BLaER1 treated with 17β-estradiol and CSF1 and Interleukin-3, amounts not matched to agents 10 nM and 100 nM (cell line): ENCODE measurements around the gene GPR89A.

Source experiments
- H3K27ac ChIP-seq, 11 experiments: shearing (Covaris generic); formaldehyde crosslinking; 2 replicates each; pipeline ENCODE4 v1.8.1; 2022
- H3K27me3 ChIP-seq, 11 experiments: shearing (Covaris generic); formaldehyde crosslinking; 2 replicates each; pipeline ENCODE4 v1.8.1; 2022
- H3K36me3 ChIP-seq, 11 experiments: shearing (Covaris generic); formaldehyde crosslinking; 2 replicates each; pipeline ENCODE4 v1.8.1; 2022
- H3K4me1 ChIP-seq, 10 experiments: shearing (Covaris generic); formaldehyde crosslinking; 2 replicates each; pipeline ENCODE4 v1.8.1; 2022
- H3K4me2 ChIP-seq, 11 experiments: shearing (Covaris generic); formaldehyde crosslinking; 2 replicates each; pipeline ENCODE4 v1.8.1; 2022
- H3K4me3 ChIP-seq, 10 experiments: shearing (Covaris generic); formaldehyde crosslinking; 2 replicates each; pipeline ENCODE4 v1.8.1; 2022
- H3K9ac ChIP-seq, 11 experiments: shearing (Covaris generic); formaldehyde crosslinking; 2 replicates each; pipeline ENCODE4 v1.8.1; 2022
- H3K9me3 ChIP-seq, 11 experiments: shearing (Covaris generic); formaldehyde crosslinking; replicated peaks in 1 of 11; 2 replicates each; pipeline ENCODE4 v1.8.1; 2022
- H4K20me1 ChIP-seq, 11 experiments: shearing (Covaris generic); formaldehyde crosslinking; 2 replicates each; pipeline ENCODE4 v1.8.1; 2022
- Cebpa-rat ChIP-seq, 11 experiments: shearing (Covaris generic); IDR thresholded peaks; 2 replicates each; pipeline ENCODE4 v1.8.1; 2022

The GPR89A gene

GRCh38 chr1:145702826-145703225, 95.0 kb downstream of the GPR89A start:
- Histone ChIP-seq H3K9me3 (no peaks in the 10 kb centered on the region), H4K20me1 (no peaks in the 10 kb centered on the region), H3K4me2 (no peak overlapping the region), H3K36me3 (no peaks in the 10 kb centered on the region), H3K4me1 (no peaks in the 10 kb centered on the region), H3K27ac (no peak overlapping the region), H3K4me3 (no peak overlapping the region), H3K9ac (no peak overlapping the region), H3K27me3 (no peaks in the 10 kb centered on the region)
- TF ChIP-seq Cebpa-rat (IDR thresholded peaks at IDR 0.05): no peak

GRCh38 chr1:145705622-145706021, 97.8 kb downstream of the GPR89A start:
- Histone ChIP-seq H3K36me3 (no peaks in the 10 kb centered on the region), H3K4me2 (no peak overlapping the region), H3K9me3 (no peaks in the 10 kb centered on the region), H3K9ac (no peak overlapping the region), H3K4me3 (no peak overlapping the region), H3K27ac (no peak overlapping the region), H4K20me1 (no peaks in the 10 kb centered on the region), H3K27me3 (no peaks in the 10 kb centered on the region), H3K4me1 (no peaks in the 10 kb centered on the region)
- no peak for TF ChIP-seq Cebpa-rat (IDR thresholded peaks at IDR 0.05)

DNA sequence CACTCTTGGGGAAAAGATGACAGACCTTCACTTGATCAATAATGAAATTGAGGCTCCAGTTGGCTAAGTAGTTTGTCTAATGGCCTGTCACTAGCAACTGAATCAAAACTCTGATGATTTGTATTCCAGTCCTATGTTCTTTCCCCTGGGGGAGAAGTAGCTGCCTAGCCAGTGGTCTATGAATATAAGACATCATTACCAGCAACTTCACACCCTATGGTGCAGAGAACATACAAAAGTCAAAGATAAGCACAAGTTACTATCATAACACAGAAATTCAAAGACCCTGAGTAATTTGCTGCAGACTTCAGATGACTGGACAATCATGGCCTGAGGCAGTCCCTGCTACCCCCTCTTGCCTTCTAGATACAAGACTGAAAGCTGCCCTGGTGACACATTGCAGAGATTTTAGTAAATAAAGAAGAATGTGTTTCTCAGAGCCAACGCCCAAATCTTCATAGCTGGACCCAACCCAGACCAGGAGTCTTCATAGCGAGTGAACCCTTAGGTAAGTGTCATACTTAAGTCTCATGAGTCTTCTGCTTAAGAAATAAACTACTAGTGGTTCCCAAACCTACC, 98.4 kb downstream of the GPR89A start:
- H3K4me3 ChIP-seq: no peak overlapping the region
- H3K36me3 ChIP-seq: no peaks in the 10 kb centered on the region
- H3K27me3 ChIP-seq: no peaks in the 10 kb centered on the region
- H3K4me1 ChIP-seq: no peaks in the 10 kb centered on the region
- no peak for TF ChIP-seq Cebpa-rat (IDR thresholded peaks at IDR 0.05)
- H3K9ac ChIP-seq: no peak overlapping the region
- H3K4me2 ChIP-seq: no peak overlapping the region
- H3K27ac ChIP-seq: no peak overlapping the region
- H4K20me1 ChIP-seq: no peaks in the 10 kb centered on the region
- no peaks in the 10 kb centered on the region for H3K9me3 ChIP-seq

DNA sequence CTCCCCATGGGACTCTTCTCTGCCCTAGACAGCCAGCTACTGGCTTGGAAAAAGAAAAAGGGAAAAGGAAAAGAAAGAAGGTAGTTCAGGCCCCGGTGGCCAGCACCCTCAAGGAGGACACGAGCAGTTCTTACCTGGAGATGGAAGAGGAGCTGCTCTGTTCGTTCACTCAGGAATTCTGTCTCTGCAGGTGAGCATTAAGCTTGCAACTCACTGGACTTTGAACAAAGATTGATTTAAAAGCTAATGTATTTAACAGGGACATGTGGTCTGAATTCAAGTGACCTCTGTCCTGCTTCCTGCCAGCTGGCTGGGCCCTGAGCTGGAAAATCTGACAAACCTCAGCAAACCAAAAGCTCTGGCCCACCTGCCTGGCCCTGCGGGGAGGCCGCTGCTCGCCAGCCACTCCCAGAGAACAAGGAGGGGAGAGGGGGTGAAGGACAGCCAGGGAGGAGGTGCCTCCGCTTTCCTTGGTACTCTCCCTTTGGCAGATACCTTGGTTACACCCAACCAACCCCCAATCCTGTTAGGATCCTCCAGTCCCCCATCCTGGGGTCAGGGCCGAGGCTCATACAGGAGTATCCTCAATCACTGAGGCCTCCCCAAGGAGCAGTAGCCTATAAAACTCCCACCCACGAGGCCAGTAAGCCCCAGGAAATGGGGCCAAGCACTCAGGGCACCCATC, 99.5 kb downstream of the GPR89A start, which contains the start of gene PDZK1:
PDZK1 (minus strand) TSS at position 186 of the 685 bp plus-strand sequence. CDS start 19,347 bp downstream, outside the sequence.
- Histone ChIP-seq H3K4me1 (no peaks in the 10 kb centered on the region), H3K27ac (no peak within 1 kb of the TSS), H3K9me3 (no peaks in the 10 kb centered on the region), H3K27me3 (no peaks in the 10 kb centered on the region), H4K20me1 (no peaks in the 10 kb centered on the region), H3K9ac (no peak within 1 kb of the TSS), H3K4me2 (no peak within 1 kb of the TSS), H3K4me3 (no peak within 1 kb of the TSS), H3K36me3 (no peaks in the 10 kb centered on the region)
- TF ChIP-seq Cebpa-rat (IDR thresholded peaks at IDR 0.05): no peak

- no peak for TF ChIP-seq Cebpa-rat (IDR thresholded peaks at IDR 0.05)
- no peaks in the 10 kb centered on the region for H3K36me3 ChIP-seq
- no peaks in the 10 kb centered on the region for H3K4me1 ChIP-seq
- H4K20me1 ChIP-seq: no peaks in the 10 kb centered on the region
- H3K4me3 ChIP-seq: no peak overlapping the region
- H3K27me3 ChIP-seq: no peaks in the 10 kb centered on the region
- H3K9ac ChIP-seq: no peak overlapping the region
- H3K4me2 ChIP-seq: no peak overlapping the region
- no peaks in the 10 kb centered on the region for H3K9me3 ChIP-seq
- no peak overlapping the region for H3K27ac ChIP-seq
Observed at GRCh38 chr1:145708063-145708462, 100.3 kb downstream of the GPR89A start.

DNA sequence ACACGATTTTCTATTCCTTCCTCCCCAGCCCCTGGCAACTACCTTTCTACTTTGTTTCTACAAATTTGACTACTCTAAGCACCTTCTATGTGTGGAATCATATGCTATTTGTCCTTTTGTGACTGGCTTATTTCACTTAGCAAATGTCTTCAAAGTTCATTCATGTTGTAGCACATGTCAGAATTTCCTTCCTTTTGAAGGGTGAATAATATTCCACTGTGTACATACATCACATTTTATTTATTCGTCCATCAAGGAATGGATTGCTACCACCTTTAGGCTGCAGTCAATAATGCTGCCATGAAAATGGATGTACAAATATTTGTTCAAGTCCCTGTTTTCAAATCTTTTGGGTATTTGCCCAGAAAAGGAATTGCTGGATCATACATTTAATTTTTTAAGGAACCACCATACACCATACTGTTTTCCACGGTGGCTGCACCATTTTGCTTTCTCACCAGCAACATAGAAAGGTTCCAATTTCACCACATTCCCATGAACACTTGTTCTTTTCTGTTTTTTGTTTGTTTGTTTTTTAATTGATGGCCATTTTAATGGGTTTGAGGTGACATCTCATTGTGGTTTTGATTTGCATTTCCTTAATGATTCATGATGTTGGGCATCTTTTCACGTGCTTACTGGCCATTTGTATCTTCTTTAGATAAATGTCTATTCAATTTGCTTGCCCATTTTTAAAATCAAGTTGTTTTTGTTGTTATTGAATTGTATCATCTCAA, 102.7 kb downstream of the GPR89A start:
- no peaks in the 10 kb centered on the region for H3K36me3 ChIP-seq
- H3K4me2 ChIP-seq: no peak overlapping the region
- no peak overlapping the region for H3K9ac ChIP-seq
- no peaks in the 10 kb centered on the region for H3K27me3 ChIP-seq
- no peak for TF ChIP-seq Cebpa-rat (IDR thresholded peaks at IDR 0.05)
- no peak overlapping the region for H3K4me3 ChIP-seq
- H4K20me1 ChIP-seq: no peaks in the 10 kb centered on the region
- no peak overlapping the region for H3K27ac ChIP-seq
- H3K9me3 ChIP-seq: no peaks in the 10 kb centered on the region
- no peaks in the 10 kb centered on the region for H3K4me1 ChIP-seq

GRCh38 chr1:145711213-145711651, 103.4 kb downstream of the GPR89A start:
- H3K4me2 ChIP-seq: no peak overlapping the region
- no peaks in the 10 kb centered on the region for H3K4me1 ChIP-seq

GRCh38 chr1:145714524-145715111, 106.8 kb downstream of the GPR89A start:
- H3K4me3 ChIP-seq: no peak overlapping the region
- H3K9me3 ChIP-seq: no peaks in the 10 kb centered on the region
- no peak for TF ChIP-seq Cebpa-rat (IDR thresholded peaks at IDR 0.05)
- H3K27ac ChIP-seq: no peak overlapping the region
- no peak overlapping the region for H3K9ac ChIP-seq
- no peak overlapping the region for H3K4me2 ChIP-seq
- H3K36me3 ChIP-seq: no peaks in the 10 kb centered on the region
- H4K20me1 ChIP-seq: no peaks in the 10 kb centered on the region
- no peaks in the 10 kb centered on the region for H3K4me1 ChIP-seq
- no peaks in the 10 kb centered on the region for H3K27me3 ChIP-seq

More at GRCh38 chr1:145711213-145711651, 103.4 kb downstream of the GPR89A start:
- Histone ChIP-seq H4K20me1 (no peaks in the 10 kb centered on the region), H3K27ac (no peak overlapping the region), H3K36me3 (no peaks in the 10 kb centered on the region), H3K9ac (no peak overlapping the region), H3K27me3 (no peaks in the 10 kb centered on the region), H3K9me3 (no peaks in the 10 kb centered on the region), H3K4me3 (no peak overlapping the region)
- TF ChIP-seq Cebpa-rat (IDR thresholded peaks at IDR 0.05): no peak

DNA sequence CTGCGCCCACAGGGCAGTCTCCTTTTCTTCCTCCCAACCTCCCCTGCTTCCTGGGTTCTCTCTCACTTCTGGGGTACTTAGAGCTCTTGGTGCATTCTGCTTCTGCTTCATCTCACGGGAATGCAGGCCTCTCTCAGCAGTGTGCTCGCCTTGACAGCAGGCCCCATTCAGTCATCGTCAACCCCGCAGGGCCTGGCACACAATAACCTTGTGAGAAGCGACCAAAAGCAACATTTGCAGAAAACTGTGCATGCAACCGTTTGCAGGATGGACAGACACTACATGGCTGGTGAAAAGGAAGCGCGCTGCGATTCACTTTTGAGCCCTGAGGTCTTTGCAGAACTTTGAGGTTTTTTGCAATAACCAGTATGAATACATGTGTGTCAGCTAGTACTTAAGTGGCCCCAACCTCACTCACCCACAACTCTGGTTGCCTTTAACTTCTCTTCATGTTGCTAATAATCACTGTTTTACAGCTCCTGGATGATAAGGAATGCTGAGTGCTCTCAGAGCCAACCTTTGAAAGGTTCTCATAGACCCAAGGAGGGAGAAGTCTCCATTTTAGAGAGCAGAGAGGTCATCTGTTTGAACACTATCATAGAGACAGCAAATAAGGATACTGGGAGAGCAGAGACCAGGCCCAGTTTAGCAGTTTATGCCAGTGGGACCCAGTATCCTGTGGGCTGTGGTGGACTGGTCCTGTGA, 109.0 kb downstream of the GPR89A start:
- no peak overlapping the region for H3K4me3 ChIP-seq
- H3K27me3 ChIP-seq: peaks cover 12 to 22% (median 16%) of the 10 kb centered on the region in 11 experiments; a peak in 20 of 22 replicates
- no peaks in the 10 kb centered on the region for H3K36me3 ChIP-seq
- H3K9me3 ChIP-seq: no peaks in the 10 kb centered on the region
- peaks cover 0 to 7% (median 0%) of the 10 kb centered on the region in 11 experiments; a peak in 1 of 22 replicates for H4K20me1 ChIP-seq
- peaks cover 0 to 10% (median 4%) of the 10 kb centered on the region in 10 experiments; a peak in 7 of 20 replicates for H3K4me1 ChIP-seq
- no peak for TF ChIP-seq Cebpa-rat (IDR thresholded peaks at IDR 0.05)
- no peak overlapping the region for H3K9ac ChIP-seq
- no peak overlapping the region for H3K27ac ChIP-seq
- H3K4me2 ChIP-seq: no peak overlapping the region
